HFFc6 (cell line): ENCODE measurements around the gene PSENEN. TPM values are rescaled to one million over a fixed set of nuclear protein-coding genes. Genes with fewer than 3 reads are reported as not detected.

Experiments
- DNase-seq: peaks from one replicate; pipeline ENCODE4 v3.0.0-alpha.2; 2018
- H3K27ac Mint-ChIP-seq: 2 replicates; pipeline ENCODE4 v1.8.0; 2020; ENCODE audit warnings: mild to moderate bottlenecking, mixed read lengths
- H3K27me3 Mint-ChIP-seq: 2 replicates; pipeline ENCODE4 v1.8.0; 2021; ENCODE audit warnings: mild to moderate bottlenecking, moderate library complexity, mixed read lengths; ENCODE audit not compliant: insufficient read depth
- H3K36me3 Mint-ChIP-seq: 2 replicates; pipeline ENCODE4 v1.8.0; 2021; ENCODE audit warnings: low read depth, mixed read lengths
- H3K4me1 Mint-ChIP-seq: 2 replicates; pipeline ENCODE4 v1.8.0; 2020; ENCODE audit warnings: low read depth, mixed read lengths
- H3K4me3 Mint-ChIP-seq: 2 replicates; pipeline ENCODE4 v1.8.0; 2020; ENCODE audit warnings: mild to moderate bottlenecking, moderate library complexity, mixed read lengths
- H3K9me3 Mint-ChIP-seq: 2 replicates; pipeline ENCODE4 v1.8.0; 2020; ENCODE audit warnings: mild to moderate bottlenecking, mixed read lengths
- total RNA-seq, 6 experiments: library from RNA; stranded (reverse); fragmentation: NEBNext Ultra II Directional; extraction: Animal tissue kit (Norgen Biotek cat#: 25700); gene quantifications; 2 replicates in 1 of 6; 3 replicates in 5 of 6; pipeline ENCODE4 v1.2.3, GENCODE V29; 2021
- TF ChIP-seq, protein P1 (sequence below): fragments of 200-600 bp; sonication (generic); IDR thresholded peaks from 2 replicates; pipeline ENCODE4 v1.5.0; 2021; ENCODE audit warnings: antibody characterized with exemption, mild to moderate bottlenecking

PSENEN gene
- total RNA-seq, 6 experiments from 2014 or later = 68.2 to 86.6 (median 74.9) TPM

DNA sequence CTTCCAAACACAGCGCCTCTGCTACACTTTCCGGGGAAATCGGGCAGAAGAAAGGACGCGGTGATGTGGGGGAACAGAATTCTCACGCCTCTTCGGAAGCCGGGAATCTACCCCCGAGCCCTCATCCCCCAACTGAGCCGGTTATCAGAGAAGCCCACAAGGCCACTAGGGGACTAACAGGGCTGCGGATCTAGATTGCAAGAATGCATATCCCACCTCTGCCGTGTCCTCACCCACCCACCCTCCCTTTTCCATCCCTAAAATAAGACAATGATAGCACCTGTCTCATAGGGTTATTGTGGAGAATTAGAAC is 4.3 kb upstream of the PSENEN start:
- TF ChIP-seq, protein P1, sequence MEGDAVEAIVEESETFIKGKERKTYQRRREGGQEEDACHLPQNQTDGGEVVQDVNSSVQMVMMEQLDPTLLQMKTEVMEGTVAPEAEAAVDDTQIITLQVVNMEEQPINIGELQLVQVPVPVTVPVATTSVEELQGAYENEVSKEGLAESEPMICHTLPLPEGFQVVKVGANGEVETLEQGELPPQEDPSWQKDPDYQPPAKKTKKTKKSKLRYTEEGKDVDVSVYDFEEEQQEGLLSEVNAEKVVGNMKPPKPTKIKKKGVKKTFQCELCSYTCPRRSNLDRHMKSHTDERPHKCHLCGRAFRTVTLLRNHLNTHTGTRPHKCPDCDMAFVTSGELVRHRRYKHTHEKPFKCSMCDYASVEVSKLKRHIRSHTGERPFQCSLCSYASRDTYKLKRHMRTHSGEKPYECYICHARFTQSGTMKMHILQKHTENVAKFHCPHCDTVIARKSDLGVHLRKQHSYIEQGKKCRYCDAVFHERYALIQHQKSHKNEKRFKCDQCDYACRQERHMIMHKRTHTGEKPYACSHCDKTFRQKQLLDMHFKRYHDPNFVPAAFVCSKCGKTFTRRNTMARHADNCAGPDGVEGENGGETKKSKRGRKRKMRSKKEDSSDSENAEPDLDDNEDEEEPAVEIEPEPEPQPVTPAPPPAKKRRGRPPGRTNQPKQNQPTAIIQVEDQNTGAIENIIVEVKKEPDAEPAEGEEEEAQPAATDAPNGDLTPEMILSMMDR = no peak; the same call in none of the 2 replicates
- DNase-seq = no peak
- Mint-ChIP-seq H3K27me3 (peaks cover 9% of the 10 kb centered on the region), H3K36me3 (peaks cover 13% of the 10 kb centered on the region), H3K9me3 (no peaks in the 10 kb centered on the region), H3K4me1 (peaks cover 29% of the 10 kb centered on the region), H3K4me3 (peak overlapping the region; percentile 87), H3K27ac (peak overlapping the region; percentile 38; the same call in 1 of the 2 replicates)

DNA sequence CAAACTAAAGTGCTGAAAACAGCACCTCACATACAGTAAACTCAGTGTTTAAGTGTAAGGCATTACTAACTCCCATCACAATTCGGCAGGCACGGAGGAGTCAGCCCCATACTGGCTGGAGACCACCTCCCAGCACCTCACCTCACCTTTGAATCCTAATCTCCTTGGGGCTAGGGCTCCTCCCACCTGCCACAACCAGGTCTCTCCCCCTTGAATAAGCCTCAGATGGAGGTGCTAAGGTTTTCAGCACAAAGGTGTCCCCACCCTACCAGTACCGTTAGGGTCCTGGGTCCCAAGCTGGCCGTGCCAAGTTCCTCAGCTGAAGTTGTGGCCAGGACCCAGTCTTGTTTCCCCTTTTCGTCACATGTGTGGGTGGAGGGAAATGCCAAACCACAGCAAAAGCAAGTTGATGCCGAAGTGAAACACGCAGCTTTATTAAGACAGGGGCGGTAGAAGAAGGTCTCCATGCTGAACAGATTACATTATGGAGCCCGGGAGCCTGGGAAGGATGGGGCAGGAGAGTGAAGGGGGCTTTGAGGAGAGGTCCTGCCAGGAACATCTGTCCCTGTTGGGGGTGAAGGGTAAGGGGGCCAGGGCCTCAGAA is 3.2 kb upstream of the PSENEN start, which contains the start of gene IGFLR1:
Gene IGFLR1 (minus strand): TSS at position 332 of the 604 bp plus-strand sequence. CDS start 1,272 bp downstream, outside the sequence.
- Mint-ChIP-seq H3K4me3 (no peak within 1 kb of the TSS), H3K4me1 (peaks cover 39% of the 10 kb centered on the region), H3K36me3 (peaks cover 13% of the 10 kb centered on the region), H3K27me3 (peaks cover 9% of the 10 kb centered on the region), H3K27ac (no peak within 1 kb of the TSS), H3K9me3 (no peaks in the 10 kb centered on the region)
- TF ChIP-seq, protein P1 = no peak
- DNase-seq = no peak

DNA sequence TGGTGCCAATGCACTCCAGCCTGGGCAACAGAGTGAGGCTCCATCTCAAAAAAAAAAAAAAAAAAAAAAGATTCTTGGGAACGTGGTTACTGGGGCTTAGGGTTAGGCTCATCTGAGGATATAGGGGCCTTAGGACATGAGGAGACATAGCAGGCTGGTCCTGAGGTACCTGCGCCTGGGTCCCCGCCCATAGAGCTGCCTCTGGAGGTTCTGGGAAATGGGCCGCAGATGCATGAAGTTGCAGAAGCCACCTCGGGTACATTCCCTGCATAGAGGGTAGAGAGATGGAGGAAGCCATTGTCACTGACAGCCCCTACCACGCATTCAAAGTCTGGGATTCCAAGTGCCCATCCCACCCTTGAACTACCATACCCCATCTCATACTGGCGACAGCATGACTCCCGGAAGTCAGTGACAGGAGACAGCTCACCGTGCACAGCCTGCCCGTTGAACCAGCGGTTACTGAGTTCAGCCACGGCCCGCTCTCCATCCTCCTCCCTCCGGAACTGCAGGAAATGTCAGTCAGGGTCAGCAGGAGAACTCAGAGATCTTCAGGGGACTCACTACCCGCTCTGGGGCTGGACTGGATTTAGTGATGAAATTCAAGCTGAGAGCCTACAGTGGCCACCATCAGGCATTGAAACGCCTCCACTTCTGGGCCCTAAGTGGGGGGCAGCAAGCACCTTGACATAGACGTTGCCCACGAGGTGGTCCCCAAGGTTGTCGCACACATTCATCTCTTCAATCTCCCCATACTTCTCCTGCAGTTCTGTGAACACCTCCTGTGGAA is 1.6 kb upstream of the PSENEN start:
- no peak for DNase-seq
- Mint-ChIP-seq H3K9me3 (no peaks in the 10 kb centered on the region), H3K27me3 (peaks cover 8% of the 10 kb centered on the region), H3K27ac (no peak overlapping the region), H3K4me3 (peak overlapping the region; percentile 97), H3K4me1 (peaks cover 47% of the 10 kb centered on the region), H3K36me3 (peaks cover 13% of the 10 kb centered on the region)
- TF ChIP-seq, protein P1 = no peak

DNA sequence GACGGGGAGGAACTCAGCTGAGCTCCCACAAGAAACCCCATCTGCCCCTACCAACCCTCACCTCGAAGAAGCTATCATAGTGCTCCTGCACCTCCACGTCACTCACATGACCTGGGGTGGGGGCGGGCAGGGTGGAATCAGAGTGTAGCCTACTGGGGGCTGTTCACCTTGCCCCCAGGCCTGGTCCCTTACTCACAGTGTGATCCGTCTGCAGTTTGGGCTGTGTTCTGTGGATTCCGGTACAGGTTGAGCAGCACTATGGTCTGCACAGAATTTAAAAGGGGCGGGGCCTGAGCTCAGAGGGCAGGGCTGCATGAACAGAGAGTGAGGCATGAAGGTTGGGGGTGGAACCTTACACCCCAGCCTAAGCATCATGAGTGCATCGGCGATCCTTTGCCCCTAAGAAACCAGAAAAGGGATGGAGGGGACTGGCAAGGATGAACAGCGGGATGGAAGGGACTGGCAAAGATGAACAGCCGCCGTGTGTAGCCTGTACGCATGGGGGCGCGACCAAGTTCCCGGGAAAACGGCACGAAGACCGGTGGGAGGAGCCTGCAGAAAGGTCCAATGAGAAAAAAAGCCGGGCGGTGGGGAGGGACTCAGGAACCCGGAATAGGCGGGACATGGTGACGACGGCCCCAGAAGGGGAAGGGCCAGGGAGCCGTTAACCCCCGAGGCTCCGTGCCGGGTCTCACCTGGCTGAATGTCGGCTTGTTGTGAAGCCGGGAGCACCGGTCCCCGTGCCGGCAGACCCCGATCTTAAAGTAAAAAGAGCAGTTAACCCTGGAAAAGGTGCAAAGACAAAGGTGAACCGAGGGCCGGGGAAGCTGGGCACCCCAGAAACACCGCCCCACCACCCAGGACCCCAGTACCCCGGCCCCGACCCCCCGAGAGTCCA is 772 bp upstream of the PSENEN start:
- Mint-ChIP-seq H3K36me3 (peaks cover 13% of the 10 kb centered on the region), H3K27ac (peak overlapping the region; percentile 100), H3K4me1 (peaks cover 47% of the 10 kb centered on the region), H3K4me3 (peak overlapping the region; percentile 97), H3K9me3 (no peaks in the 10 kb centered on the region), H3K27me3 (peaks cover 6% of the 10 kb centered on the region)
- TF ChIP-seq, protein P1 = peak; percentile 65
- peak; percentile 93 for DNase-seq

DNA sequence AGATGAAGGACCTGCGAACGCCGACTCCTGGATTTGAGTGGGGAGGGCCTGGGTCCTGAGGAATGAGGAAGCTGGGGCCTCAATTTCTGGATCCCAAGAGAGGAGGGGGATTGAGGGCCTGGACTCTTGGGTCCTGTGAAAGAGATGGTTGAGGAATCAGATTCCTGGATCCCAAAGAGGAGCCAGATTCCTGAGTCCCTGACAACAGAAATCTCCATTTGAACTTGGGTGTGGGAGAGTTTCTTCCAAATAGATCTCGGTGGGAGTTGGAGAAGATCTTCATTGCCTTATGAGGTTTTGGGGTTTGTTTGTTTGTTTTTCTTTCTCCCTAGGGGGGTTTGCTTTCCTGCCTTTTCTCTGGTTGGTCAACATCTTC is 624 bp downstream of the PSENEN start:
- H3K9me3 Mint-ChIP-seq = no peaks in the 10 kb centered on the region
- peaks cover 13% of the 10 kb centered on the region for H3K36me3 Mint-ChIP-seq
- DNase-seq = no peak
- peaks cover 46% of the 10 kb centered on the region for H3K4me1 Mint-ChIP-seq
- H3K4me3 Mint-ChIP-seq = peak overlapping the region; percentile 97
- H3K27ac Mint-ChIP-seq = peak overlapping the region; percentile 100
- H3K27me3 Mint-ChIP-seq = peaks cover 3% of the 10 kb centered on the region
- TF ChIP-seq, protein P1 = no peak
